NCI-H1417 treated with DMSO at 0.1 percent for 48 hours (cell line): Measurements from ENCODE around the gene HSD17B13.
"Not testable (repeated sequence)": the region's sequence is repeated elsewhere in the genome, so short reads cannot be mapped to it uniquely, and the experiment has no call there.

Experiments used
- DNase-seq: peaks from one replicate; lab custom pipeline; 2025; lab: John Stamatoyannopoulos, UW

The HSD17B13 gene

GRCh38 chr4:87315000-87315399 lies 7.7 kb downstream of the HSD17B13 start:
- not testable (repeated sequence) for DNase-seq

- no peak for DNase-seq
Measured at GRCh38 chr4:87313756-87314155, 8.9 kb downstream of the HSD17B13 start.

DNA sequence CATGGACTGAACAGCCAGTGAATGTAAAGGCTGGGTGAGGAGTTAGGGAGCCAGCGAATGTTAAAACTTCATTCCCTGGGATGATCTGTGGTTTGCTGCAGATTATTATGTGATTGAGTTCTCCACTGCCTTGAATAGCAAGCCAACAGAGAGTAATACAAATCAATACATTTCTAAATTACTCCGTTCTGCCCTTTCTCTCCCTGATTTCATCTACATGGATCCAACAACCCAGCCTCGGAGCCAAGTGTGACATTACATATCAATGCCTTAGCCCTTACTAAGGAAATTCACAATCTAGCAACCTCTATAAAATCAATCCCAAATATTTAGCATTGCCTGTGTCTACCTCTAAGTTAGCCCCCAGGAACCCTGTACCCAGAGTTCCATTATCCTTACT lies 11.0 kb downstream of the HSD17B13 start:
- no peak for DNase-seq

DNA sequence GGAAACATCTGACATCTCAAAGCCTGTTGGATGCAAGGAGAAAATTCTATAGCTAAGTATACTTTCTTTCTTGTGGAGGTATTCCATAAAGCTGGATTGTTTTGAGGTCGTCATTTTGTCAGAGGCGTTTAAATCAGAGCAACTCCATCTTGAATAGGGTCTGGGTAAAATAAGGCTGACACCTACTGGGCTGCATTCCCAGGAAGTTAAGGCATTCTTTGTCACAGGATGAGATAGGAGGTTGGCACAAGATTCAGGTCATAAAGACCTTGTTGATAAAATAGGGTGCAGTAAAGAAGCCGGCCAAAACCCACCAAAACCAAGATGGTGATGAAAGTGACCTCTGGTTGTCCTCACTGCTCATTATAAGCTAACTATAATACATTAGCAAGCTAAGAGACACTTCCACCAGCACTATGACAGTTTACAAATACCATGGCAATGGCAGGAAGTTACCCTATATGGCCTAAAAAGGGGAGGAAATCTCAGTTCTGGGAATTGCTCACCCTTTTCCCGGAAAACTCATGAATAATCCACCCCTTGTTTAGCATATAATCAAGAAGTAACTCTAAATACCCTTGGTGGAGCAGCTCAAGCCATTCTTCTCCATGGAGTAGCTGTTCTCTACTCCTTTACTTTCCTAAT lies 11.9 kb downstream of the HSD17B13 start:
- DNase-seq: no peak

- no peak for DNase-seq
Measured at GRCh38 chr4:87309625-87310024, 13.1 kb downstream of the HSD17B13 start.

DNA sequence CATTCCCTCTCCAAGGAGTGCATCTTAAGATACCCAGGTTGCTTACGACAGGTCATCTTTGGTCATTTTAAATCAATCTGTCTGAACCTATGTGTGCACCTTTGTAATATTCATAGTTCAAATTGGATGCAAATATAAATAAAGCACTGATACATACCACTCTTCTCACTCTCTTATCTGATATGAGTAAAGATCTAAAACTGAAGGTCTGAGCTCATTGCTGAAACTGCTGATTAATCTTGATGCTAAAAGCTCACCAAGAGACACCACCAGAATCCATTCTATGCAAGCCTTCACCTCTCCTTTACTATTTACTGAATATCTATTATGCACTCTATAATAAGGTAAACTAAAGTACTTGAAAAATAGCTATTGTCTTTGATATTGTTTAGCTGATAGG lies 16.6 kb downstream of the HSD17B13 start:
- no peak for DNase-seq

DNA sequence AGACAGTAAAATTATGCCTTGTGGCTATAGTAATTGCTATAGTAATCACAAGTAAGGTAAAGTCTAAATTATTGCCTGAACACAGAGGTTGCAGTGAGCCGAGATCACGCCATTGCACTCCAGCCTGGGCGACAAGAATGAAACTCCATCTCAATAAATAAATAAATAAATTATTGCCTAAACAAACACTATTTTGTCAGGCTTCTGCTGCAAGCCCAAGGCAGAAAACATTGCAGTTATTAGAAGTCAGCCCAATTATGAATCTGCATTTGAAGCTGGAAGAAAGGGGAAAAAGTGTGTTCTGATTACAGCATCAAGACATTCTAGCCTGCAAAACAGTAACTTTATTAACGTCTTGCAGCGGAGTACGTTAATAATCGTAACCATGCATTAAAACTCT lies 17.1 kb downstream of the HSD17B13 start:
- no peak for DNase-seq

DNA sequence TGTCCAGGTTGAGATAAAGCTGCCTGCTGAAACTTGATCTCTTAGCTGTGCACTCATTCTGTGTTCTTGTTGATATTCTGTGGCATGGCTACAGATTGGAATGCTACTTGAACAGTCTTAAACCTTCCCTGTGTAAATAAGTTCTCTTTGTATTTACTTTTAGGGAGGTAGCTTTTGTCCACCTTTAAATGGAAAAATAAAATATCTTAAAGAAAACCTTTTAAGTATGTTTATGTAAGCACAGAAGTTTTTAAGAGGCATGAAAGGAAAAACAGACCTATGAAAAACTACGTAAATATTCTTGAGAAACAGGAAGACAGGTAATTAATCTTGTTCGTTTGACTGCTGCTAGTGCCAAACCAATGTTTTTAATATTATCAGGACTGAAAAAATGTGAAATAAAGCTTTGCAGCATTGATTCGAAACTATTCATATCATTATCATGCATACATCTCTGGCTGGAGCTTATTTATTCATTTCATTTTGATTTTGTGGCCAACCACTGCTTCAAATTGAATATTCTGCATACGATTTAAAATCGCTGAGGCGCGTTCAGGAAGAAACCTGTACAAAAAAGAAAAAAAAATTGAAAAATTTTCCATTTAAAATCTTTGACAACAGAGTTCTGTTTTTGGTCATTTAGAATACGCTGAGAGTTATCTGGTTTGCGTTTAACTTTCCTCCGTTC lies 17.8 kb downstream of the HSD17B13 start:
- DNase-seq: no peak

GRCh38 chr4:87299898-87300297 lies 22.8 kb downstream of the HSD17B13 start:
- DNase-seq: no peak

DNA sequence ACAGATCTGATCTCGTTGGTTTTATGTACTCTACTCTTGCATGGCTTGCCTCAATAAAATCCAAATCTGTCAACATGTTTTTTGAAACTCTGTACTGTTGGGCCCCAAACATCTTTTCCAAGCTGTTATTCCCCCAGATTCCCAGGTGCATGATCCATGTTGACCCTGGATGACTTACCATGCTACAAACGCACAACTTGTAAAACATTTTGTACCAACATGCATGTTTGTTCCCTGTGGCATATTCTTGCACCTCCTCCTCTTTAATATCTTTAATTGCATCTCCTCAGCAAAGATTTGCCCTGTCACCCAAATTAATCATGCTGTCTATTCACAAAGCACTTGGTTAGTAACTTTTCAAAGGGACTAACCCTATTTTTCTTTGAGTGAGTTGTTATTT lies 24.3 kb downstream of the HSD17B13 start:
- DNase-seq: no peak

- not testable (repeated sequence) for DNase-seq
Measured at GRCh38 chr4:87294911-87295310, 27.8 kb downstream of the HSD17B13 start.

DNA sequence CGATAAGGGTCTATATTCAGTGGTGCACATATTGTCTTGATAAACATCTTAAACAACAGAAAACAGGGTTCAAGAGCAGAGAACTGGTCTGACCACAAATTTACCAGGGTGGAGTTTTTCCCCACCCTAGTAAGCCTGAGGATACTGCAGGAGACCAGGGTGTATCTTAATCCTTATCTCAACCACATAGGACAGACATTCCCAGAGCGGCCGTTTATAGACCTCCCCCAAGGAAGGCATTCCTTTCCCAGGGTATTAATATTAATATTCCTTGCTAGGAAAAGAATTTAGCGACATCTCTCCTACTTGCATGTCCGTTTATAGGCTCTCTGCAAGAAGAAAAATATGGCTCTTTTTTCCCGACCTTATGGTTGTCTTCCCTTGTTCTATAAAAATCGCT lies 28.8 kb downstream of the HSD17B13 start:
- DNase-seq: not testable (repeated sequence)

- DNase-seq: no peak
Measured at GRCh38 chr4:87286970-87287369, 35.7 kb downstream of the HSD17B13 start.

DNA sequence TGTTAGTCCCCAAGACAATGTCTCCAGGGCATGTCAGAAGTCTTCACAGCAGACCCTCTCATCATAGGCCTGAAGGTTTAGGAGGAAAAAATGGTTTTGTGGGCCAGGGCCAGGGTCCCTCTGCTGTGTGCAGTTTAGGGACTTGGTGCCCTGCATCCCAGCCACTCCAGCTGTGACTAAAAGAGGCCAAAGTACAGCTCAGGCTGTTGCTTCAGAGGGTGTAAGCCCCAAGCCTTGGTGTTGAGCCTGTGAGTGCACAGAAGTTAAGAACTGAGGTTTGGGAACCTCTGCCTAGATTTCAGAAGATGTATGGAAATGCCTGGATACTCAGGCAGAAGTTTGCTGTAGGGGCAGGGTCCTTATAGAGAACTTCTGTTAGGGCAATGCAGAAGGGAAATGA lies 38.4 kb downstream of the HSD17B13 start:
- not testable (repeated sequence) for DNase-seq

GRCh38 chr4:87283151-87283550 lies 39.5 kb downstream of the HSD17B13 start:
- DNase-seq: no peak

DNA sequence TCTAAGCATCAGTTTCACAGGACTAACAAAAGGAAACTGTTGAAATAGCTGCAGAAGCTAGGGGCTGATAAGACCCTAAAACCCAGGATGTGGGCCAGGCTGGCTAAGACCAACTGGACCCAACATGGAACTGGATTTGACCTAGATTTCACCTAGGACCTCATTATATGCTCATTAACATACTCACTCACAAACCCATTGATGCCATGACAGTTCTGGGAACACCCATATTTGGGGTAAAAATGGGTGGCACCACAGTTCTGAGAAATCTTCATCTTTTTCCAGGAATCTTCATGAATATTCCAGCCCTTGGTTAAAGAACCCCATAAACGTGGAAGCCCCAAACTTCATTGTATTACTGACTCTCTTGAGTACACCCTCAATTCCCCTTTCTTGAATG lies 41.1 kb downstream of the HSD17B13 start:
- no peak for DNase-seq

GRCh38 chr4:87278335-87278794 lies 44.3 kb downstream of the HSD17B13 start:
- DNase-seq: no peak

GRCh38 chr4:87275311-87275710 lies 47.4 kb downstream of the HSD17B13 start:
- no peak for DNase-seq

DNA sequence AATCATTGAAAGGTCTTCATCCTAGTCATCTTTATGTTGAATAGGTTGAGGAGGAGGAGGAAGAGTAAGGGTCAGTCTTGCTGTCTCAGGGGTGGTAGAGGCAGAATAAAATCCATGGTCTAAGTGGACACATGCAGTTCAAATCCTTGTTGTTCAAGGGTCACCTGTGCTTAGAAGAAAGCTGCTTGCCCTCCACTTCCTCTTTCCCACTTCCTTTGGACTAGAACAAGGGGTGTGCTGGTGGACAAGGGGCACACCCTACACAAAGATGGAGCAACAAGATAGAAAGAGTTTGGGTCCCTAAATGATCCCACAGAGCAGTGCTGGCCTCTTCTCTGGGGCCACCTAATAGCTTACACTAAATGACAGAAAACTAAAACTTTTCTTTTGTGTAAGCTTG lies 47.9 kb downstream of the HSD17B13 start:
- no peak for DNase-seq

- DNase-seq: no peak
Measured at GRCh38 chr4:87274327-87274726, 48.4 kb downstream of the HSD17B13 start.

DNA sequence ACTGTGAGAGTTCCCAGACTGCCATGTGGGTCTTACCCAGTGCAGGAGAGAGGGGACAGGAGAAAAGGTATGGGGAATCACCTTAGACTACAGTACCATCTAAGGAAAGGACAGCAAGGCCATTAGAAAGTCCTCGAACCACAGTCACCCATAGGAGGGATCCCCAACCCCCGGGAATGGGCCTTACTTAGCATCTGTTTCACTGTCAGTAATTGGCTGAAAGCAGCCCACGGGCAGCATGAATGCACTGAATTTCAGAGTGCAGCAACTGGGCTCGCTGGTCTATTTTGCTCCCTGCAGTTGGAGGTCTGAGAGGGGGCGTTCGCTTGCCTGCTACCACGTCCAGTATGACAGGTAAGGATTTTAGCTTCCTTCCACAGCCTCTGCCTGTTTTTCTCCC lies 51.9 kb downstream of the HSD17B13 start:
- DNase-seq: no peak

GRCh38 chr4:87270144-87270543 lies 52.5 kb downstream of the HSD17B13 start:
- peak; percentile 6 for DNase-seq

DNA sequence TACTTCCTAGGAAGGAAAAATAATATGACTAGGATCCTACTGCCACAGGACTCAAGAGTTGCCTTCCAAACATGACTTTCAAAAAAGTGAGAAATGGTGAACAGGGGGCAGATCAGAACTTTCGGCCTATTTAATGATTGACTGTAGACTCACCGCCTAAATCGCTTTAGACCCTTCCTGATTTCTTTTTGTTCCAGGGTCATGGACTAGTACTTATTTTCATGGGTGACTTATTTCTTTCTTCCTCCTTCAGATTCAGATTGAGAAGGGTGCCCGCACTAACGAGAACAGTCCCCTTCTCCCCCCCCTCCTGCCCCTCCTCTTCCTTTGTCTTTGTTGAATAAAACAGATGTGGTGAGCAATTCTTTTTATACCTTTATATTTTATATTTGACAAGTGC lies 54.3 kb downstream of the HSD17B13 start:
- DNase-seq: no peak

GRCh38 chr4:87266986-87267385 lies 55.7 kb downstream of the HSD17B13 start:
- DNase-seq: no peak
